Thyroid gland (tissue), 4 donors: ENCODE measurements around the gene HRH1.

Experiments used
- POLR2A ChIP-seq, 2 donors: fragments of 450-650 bp; IDR thresholded peaks; one replicate each; pipeline ENCODE4 v1.6.1; 2017; ENCODE audit warnings: antibody characterized with exemption in 2 of 2, mild to moderate bottlenecking in 2 of 2, moderate library complexity in 1 of 2
- TF ChIP-seq, protein P1 (sequence below), 6 experiments: fragments of 200-600 bp in 3 of 6; fragments of 450-650 bp in 3 of 6; sonication (generic) in 3 of 6; IDR thresholded peaks; one replicate each; pipeline ENCODE4 v1.5.1; 2016 to 2019; ENCODE audit warnings: antibody characterized with exemption in 6 of 6, mild to moderate bottlenecking in 2 of 6, inconsistent platforms in 1 of 6, moderate library complexity in 1 of 6

DNA sequence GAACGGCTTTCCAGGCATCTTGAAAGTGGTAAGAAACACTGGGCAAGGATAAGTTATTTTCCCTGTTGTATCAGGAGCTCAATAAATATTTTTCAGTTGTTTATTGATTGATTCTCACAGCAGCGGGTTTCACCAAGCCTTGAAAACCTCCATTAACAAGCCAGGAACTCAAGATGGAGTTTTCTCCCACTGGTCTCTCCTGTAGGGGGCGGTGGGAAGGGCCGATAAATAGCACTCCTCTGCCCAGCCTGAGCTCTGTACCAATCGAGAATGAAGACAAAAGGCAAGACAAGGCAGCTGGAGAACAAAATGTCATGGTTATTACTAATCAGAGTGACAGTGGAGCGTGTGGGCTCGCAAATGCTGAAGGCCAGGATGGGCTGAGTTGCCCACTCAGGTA, 7.4 kb downstream of the HRH1 start:
- TF ChIP-seq, protein P1, sequence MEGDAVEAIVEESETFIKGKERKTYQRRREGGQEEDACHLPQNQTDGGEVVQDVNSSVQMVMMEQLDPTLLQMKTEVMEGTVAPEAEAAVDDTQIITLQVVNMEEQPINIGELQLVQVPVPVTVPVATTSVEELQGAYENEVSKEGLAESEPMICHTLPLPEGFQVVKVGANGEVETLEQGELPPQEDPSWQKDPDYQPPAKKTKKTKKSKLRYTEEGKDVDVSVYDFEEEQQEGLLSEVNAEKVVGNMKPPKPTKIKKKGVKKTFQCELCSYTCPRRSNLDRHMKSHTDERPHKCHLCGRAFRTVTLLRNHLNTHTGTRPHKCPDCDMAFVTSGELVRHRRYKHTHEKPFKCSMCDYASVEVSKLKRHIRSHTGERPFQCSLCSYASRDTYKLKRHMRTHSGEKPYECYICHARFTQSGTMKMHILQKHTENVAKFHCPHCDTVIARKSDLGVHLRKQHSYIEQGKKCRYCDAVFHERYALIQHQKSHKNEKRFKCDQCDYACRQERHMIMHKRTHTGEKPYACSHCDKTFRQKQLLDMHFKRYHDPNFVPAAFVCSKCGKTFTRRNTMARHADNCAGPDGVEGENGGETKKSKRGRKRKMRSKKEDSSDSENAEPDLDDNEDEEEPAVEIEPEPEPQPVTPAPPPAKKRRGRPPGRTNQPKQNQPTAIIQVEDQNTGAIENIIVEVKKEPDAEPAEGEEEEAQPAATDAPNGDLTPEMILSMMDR (IDR thresholded peaks at IDR 0.05): no peak
- TF ChIP-seq POLR2A (IDR thresholded peaks at IDR 0.05): no peak
